H9 (cell line): ENCODE data around the gene MRPS23. TPM values are rescaled to one million over a fixed set of nuclear protein-coding genes. Genes with fewer than 3 reads are reported as not detected.

Experiments used
- DNase-seq: peaks from one replicate; pipeline ENCODE4 v3.0.0-alpha.2; 2017
- H2AFZ ChIP-seq: one replicate; pipeline ENCODE4 v1.6.1; 2013; ENCODE audit warnings: mild to moderate bottlenecking, low read length, control low read depth, moderate library complexity
- H2AK5ac ChIP-seq: 2 replicates; pipeline ENCODE4 v1.6.1; 2013; ENCODE audit warnings: low read length, control low read depth, mixed read lengths; ENCODE audit not compliant: insufficient read length
- H2BK120ac ChIP-seq: one replicate; pipeline ENCODE4 v1.6.1; 2013; ENCODE audit warnings: low read depth, mild to moderate bottlenecking, low read length, control low read depth, inconsistent platforms; ENCODE audit not compliant: poor library complexity, severe bottlenecking
- H2BK12ac ChIP-seq: 2 replicates; pipeline ENCODE4 v1.6.1; 2013; ENCODE audit warnings: low read length, control low read depth, mixed read lengths, low read depth; ENCODE audit not compliant: insufficient read length
- H2BK15ac ChIP-seq: 2 replicates; pipeline ENCODE4 v1.6.1; 2013; ENCODE audit warnings: low read depth, low read length, control low read depth
- H2BK20ac ChIP-seq: one replicate; pipeline ENCODE4 v1.6.1; 2013; ENCODE audit warnings: low read depth, mild to moderate bottlenecking, low read length, control low read depth, inconsistent platforms; ENCODE audit not compliant: poor library complexity, severe bottlenecking
- H2BK5ac ChIP-seq: 2 replicates; pipeline ENCODE4 v1.6.1; 2013; ENCODE audit warnings: low read length, control low read depth, mixed read lengths; ENCODE audit not compliant: insufficient read length
- H3K14ac ChIP-seq: 2 replicates; pipeline ENCODE4 v1.6.1; 2013; ENCODE audit warnings: low read length, control low read depth; ENCODE audit not compliant: insufficient read depth
- H3K18ac ChIP-seq: 2 replicates; pipeline ENCODE4 v1.6.1; 2013; ENCODE audit warnings: low read depth, mild to moderate bottlenecking, mixed read lengths, low read length, control low read depth; ENCODE audit not compliant: insufficient read length
- H3K23ac ChIP-seq: 2 replicates; pipeline ENCODE4 v1.6.1; 2013; ENCODE audit warnings: low read length, control low read depth, mixed read lengths, low read depth; ENCODE audit not compliant: insufficient read length
- H3K23me2 ChIP-seq: 2 replicates; pipeline ENCODE4 v1.6.1; 2013; ENCODE audit warnings: low read depth, mild to moderate bottlenecking, mixed read lengths, low read length, control low read depth; ENCODE audit not compliant: insufficient read length, poor library complexity, severe bottlenecking
- H3K27ac ChIP-seq: 2 replicates; pipeline ENCODE4 v1.5.1; 2013; ENCODE audit warnings: low read length, control low read depth, mixed read lengths, low read depth; ENCODE audit not compliant: insufficient read length
- H3K27me3 ChIP-seq: 2 replicates; pipeline ENCODE4 v1.6.1; 2013; ENCODE audit warnings: low read length, control low read depth, inconsistent platforms; ENCODE audit not compliant: insufficient read depth
- H3K4ac ChIP-seq: 2 replicates; pipeline ENCODE4 v1.6.1; 2013; ENCODE audit warnings: low read depth, mild to moderate bottlenecking, control low read depth, inconsistent platforms, low read length, moderate library complexity
- H3K4me1 ChIP-seq: 2 replicates; pipeline ENCODE4 v1.6.1; 2013; ENCODE audit warnings: low read length, control low read depth, inconsistent platforms; ENCODE audit not compliant: insufficient read depth
- H3K4me2 ChIP-seq: 2 replicates; pipeline ENCODE4 v1.6.1; 2013; ENCODE audit warnings: low read length, control low read depth, mixed read lengths; ENCODE audit not compliant: insufficient read length, insufficient read depth
- H3K56ac ChIP-seq: 2 replicates; pipeline ENCODE4 v1.6.1; 2013; ENCODE audit warnings: low read depth, mild to moderate bottlenecking, mixed read lengths, low read length, control low read depth; ENCODE audit not compliant: insufficient read length
- H3K79me1 ChIP-seq: 2 replicates; pipeline ENCODE4 v1.6.1; 2013; ENCODE audit warnings: low read depth, mild to moderate bottlenecking, moderate library complexity, low read length, control low read depth, inconsistent platforms; ENCODE audit not compliant: insufficient read depth, poor library complexity, severe bottlenecking
- H3K79me2 ChIP-seq: 2 replicates; pipeline ENCODE4 v1.6.1; 2013; ENCODE audit warnings: low read length, control low read depth, inconsistent platforms; ENCODE audit not compliant: insufficient read depth
- H3K9ac ChIP-seq: 2 replicates; pipeline ENCODE4 v1.6.1; 2013; ENCODE audit warnings: low read length, control low read depth, mixed read lengths; ENCODE audit not compliant: insufficient read length; ENCODE audit errors: extremely low read depth
- H3K9me3 ChIP-seq: one replicate; pipeline ENCODE4 v1.6.1; 2013; ENCODE audit warnings: low read depth, low read length, inconsistent platforms; ENCODE audit not compliant: control insufficient read depth
- H3T11ph ChIP-seq: one replicate; pipeline ENCODE4 v1.6.1; 2013; ENCODE audit warnings: mild to moderate bottlenecking, low read length, control low read depth, inconsistent platforms
- H4K20me1 ChIP-seq: one replicate; pipeline ENCODE4 v1.6.1; 2013; ENCODE audit not compliant: control insufficient read depth, insufficient read length, insufficient read depth
- H4K5ac ChIP-seq: 2 replicates; pipeline ENCODE4 v1.6.1; 2013; ENCODE audit warnings: low read depth, mild to moderate bottlenecking, mixed read lengths, low read length, control low read depth; ENCODE audit not compliant: insufficient read length
- H4K8ac ChIP-seq: replicated peaks from 2 replicates; pipeline ENCODE4 v1.6.1; 2013; ENCODE audit warnings: low read length, control low read depth, mixed read lengths, low read depth; ENCODE audit not compliant: insufficient read length
- H4K91ac ChIP-seq: 2 replicates; pipeline ENCODE4 v1.6.1; 2013; ENCODE audit warnings: low read depth, mild to moderate bottlenecking, moderate library complexity, mixed read lengths, low read length, control low read depth; ENCODE audit not compliant: insufficient read length
- H3K27ac Mint-ChIP-seq, 3 experiments: 2 replicates in 2 of 3; 3 replicates in 1 of 3; pipeline ENCODE4 v1.8.0; 2020 to 2021; ENCODE audit warnings: mixed read lengths in 3 of 3, mild to moderate bottlenecking in 1 of 3, moderate library complexity in 1 of 3
- H3K27me3 Mint-ChIP-seq: 2 replicates; pipeline ENCODE4 v1.8.0; 2021; ENCODE audit warnings: low read depth, mild to moderate bottlenecking, moderate library complexity, mixed read lengths
- H3K36me3 Mint-ChIP-seq, 3 experiments: 2 replicates in 2 of 3; 3 replicates in 1 of 3; pipeline ENCODE4 v1.8.0; 2020 to 2021; ENCODE audit warnings: low read depth in 3 of 3, mixed read lengths in 3 of 3; ENCODE audit not compliant: insufficient read depth in 1 of 3
- H3K4me1 Mint-ChIP-seq, 2 experiments: 2 replicates each; pipeline ENCODE4 v1.8.0; 2020; ENCODE audit warnings: mixed read lengths in 2 of 2
- H3K4me3 Mint-ChIP-seq, 2 experiments: 2 replicates in 1 of 2; 3 replicates in 1 of 2; pipeline ENCODE4 v1.8.0; 2020 to 2021; ENCODE audit warnings: mild to moderate bottlenecking in 2 of 2, mixed read lengths in 2 of 2, moderate library complexity in 1 of 2
- H3K9me3 Mint-ChIP-seq, 2 experiments: 2 replicates in 1 of 2; 3 replicates in 1 of 2; pipeline ENCODE4 v1.8.0; 2020; ENCODE audit warnings: mild to moderate bottlenecking in 2 of 2, mixed read lengths in 2 of 2, moderate library complexity in 1 of 2
- WGBS: extraction: QIAGEN DNeasy Blood & Tissue Kit; methylation state at CpG from one replicate; pipeline ENCODE4 v1.1.7; 2013; ENCODE audit warnings: missing lambda C conversion rate, low lambda C conversion rate, mixed read lengths; ENCODE audit not compliant: insufficient read length; ENCODE audit errors: extremely low coverage; 5-methylcytosine and 5-hydroxymethylcytosine counted together
- total RNA-seq: library from RNA; stranded (reverse); gene quantifications from 2 replicates; pipeline ENCODE4 v1.2.1, GENCODE V29; 2021
- TF ChIP-seq, protein P1 (sequence below): fragments of 200-600 bp; sonication (generic); conservative IDR thresholded peaks from 3 replicates; pipeline ENCODE4 v1.8.0; 2021; ENCODE audit warnings: antibody characterized with exemption, mild to moderate bottlenecking

Gene MRPS23
- total RNA-seq, 1 experiment from 2014 or later, result 62.0 TPM

DNA sequence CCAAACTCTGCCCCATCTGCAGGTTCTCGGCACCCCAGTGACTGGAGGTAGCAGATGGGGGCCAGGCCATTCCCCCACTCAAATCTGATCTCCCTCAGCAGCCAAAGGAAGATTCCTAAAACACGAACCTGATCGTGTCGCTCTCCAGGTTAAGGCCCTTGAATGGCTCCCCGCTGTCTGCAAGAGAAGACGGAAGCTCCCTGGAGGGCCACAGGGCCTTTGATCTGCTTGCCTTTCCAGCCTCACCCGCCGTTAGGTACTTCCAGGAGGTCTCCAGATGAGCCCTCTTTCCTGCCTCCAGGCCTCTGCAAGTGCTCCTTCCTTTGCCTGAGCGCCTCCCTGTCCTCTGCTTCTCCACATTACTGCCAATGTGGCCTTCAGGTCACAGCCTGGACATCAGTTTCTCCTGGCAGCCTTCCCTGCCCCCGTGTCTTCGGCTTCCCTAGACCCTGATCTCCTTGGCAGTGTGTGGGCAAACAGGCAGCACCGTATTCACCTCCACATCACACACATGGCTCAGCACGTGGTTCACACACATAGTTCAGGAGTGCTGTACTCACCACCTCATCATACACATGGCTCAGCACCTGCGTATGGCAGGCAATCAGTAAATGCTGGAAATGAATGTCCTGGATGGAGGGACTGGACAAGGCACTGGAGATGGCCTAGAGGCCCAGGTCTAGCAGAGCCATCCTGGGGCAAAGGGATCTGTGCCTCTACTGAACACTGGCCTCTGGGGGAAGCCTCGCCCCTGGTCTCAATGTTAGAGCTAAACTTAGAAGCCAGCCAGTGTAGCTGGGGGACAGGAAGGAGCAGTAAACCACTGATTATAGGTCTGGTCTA, 26.4 kb upstream of the MRPS23 start:
- peak overlapping the region; percentile 25 for H3K18ac ChIP-seq
- no peak overlapping the region for H4K8ac ChIP-seq
- peak overlapping the region; percentile 19 to 27; a peak in 4 of 5 replicates for H3K4me3 Mint-ChIP-seq
- peak overlapping the region; percentile 63 for H4K91ac ChIP-seq
- peaks cover 63 to 67% of the 10 kb centered on the region in 2 experiments for H3K4me1 Mint-ChIP-seq
- no peaks in the 10 kb centered on the region for H3K79me1 ChIP-seq
- peak overlapping the region; percentile 21 for H3K14ac ChIP-seq
- TF ChIP-seq, protein P1, sequence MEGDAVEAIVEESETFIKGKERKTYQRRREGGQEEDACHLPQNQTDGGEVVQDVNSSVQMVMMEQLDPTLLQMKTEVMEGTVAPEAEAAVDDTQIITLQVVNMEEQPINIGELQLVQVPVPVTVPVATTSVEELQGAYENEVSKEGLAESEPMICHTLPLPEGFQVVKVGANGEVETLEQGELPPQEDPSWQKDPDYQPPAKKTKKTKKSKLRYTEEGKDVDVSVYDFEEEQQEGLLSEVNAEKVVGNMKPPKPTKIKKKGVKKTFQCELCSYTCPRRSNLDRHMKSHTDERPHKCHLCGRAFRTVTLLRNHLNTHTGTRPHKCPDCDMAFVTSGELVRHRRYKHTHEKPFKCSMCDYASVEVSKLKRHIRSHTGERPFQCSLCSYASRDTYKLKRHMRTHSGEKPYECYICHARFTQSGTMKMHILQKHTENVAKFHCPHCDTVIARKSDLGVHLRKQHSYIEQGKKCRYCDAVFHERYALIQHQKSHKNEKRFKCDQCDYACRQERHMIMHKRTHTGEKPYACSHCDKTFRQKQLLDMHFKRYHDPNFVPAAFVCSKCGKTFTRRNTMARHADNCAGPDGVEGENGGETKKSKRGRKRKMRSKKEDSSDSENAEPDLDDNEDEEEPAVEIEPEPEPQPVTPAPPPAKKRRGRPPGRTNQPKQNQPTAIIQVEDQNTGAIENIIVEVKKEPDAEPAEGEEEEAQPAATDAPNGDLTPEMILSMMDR, result no peak
- H3K23me2 ChIP-seq, result peaks cover 3% of the 10 kb centered on the region
- peaks cover 34% of the 10 kb centered on the region for H3K4me1 ChIP-seq
- WGBS, result no CpG with 5 or more reads among the region's 15 CpGs
- no peak overlapping the region for H3K56ac ChIP-seq
- H3K9ac ChIP-seq, result no peak overlapping the region
- H2AFZ ChIP-seq, result no peak overlapping the region
- H3K36me3 Mint-ChIP-seq, result peaks cover 0 to 4% (median 2%) of the 10 kb centered on the region in 3 experiments; a peak in 1 of 7 replicates
- no peak overlapping the region for H2BK120ac ChIP-seq
- no peak overlapping the region; the same call in 1 of the 2 replicates for H2BK15ac ChIP-seq
- H2BK5ac ChIP-seq, result no peak overlapping the region
- H2BK20ac ChIP-seq, result no peak overlapping the region
- H3K27me3 ChIP-seq, result no peaks in the 10 kb centered on the region; the same call in 1 of the 2 replicates
- H3K23ac ChIP-seq, result no peak overlapping the region
- no peaks in the 10 kb centered on the region for H3K9me3 ChIP-seq
- peak overlapping the region in 1 of 3 experiments; percentile 6; a peak in 3 of 7 replicates for H3K27ac Mint-ChIP-seq
- peaks cover 73% of the 10 kb centered on the region for H3K27me3 Mint-ChIP-seq
- peak; percentile 76 for DNase-seq
- no peak overlapping the region for H3T11ph ChIP-seq
- H2AK5ac ChIP-seq, result peak overlapping the region; percentile 89
- H3K4me2 ChIP-seq, result peak overlapping the region; percentile 4
- no peak overlapping the region for H3K4ac ChIP-seq
- peaks cover 4% of the 10 kb centered on the region for H4K20me1 ChIP-seq
- no peaks in the 10 kb centered on the region for H3K9me3 Mint-ChIP-seq
- no peaks in the 10 kb centered on the region for H3K79me2 ChIP-seq
- no peak overlapping the region for H4K5ac ChIP-seq
- H3K27ac ChIP-seq, result no peak overlapping the region
- H2BK12ac ChIP-seq, result peak overlapping the region; percentile 39
